Measurements from ENCODE around the gene ZDHHC11B.

The ZDHHC11B gene

GRCh38 chr5:673161-673830, 111.2 kb downstream of the ZDHHC11B start:
- DNase-seq (ENCODE audit: low spot score), result no peak

- DNase-seq (ENCODE audit: low spot score), result peak; percentile 79
Observed at GRCh38 chr5:672329-673160, 112.0 kb downstream of the ZDHHC11B start.

- DNase-seq (ENCODE audit: low spot score), result peak; percentile 90
Observed at GRCh38 chr5:671459-672328, 112.8 kb downstream of the ZDHHC11B start.

- DNase-seq (ENCODE audit: low spot score), result no peak
Observed at GRCh38 chr5:670396-671270, 113.9 kb downstream of the ZDHHC11B start.

GRCh38 chr5:669842-670395, 114.6 kb downstream of the ZDHHC11B start:
- DNase-seq (ENCODE audit: low spot score), result no peak

- DNase-seq (ENCODE audit: low spot score), result peak; percentile 98
Observed at GRCh38 chr5:669111-669841, 115.3 kb downstream of the ZDHHC11B start.

- peak; percentile 75 for DNase-seq (ENCODE audit: low spot score)
Observed at GRCh38 chr5:668283-668995, 116.1 kb downstream of the ZDHHC11B start.

GRCh38 chr5:666816-667498, 117.6 kb downstream of the ZDHHC11B start:
- no peak for DNase-seq (ENCODE audit: low spot score)

GRCh38 chr5:665956-666711, 118.4 kb downstream of the ZDHHC11B start:
- no peak for DNase-seq (ENCODE audit: low spot score)

GRCh38 chr5:665541-665955, 119.0 kb downstream of the ZDHHC11B start:
- DNase-seq (ENCODE audit: low spot score), result no peak

- DNase-seq (ENCODE audit: low spot score), result no peak
Observed at GRCh38 chr5:664994-665360, 119.6 kb downstream of the ZDHHC11B start.

- no peak for DNase-seq (ENCODE audit: low spot score)
Observed at GRCh38 chr5:664343-664993, 120.1 kb downstream of the ZDHHC11B start.

GRCh38 chr5:663436-664342, 120.8 kb downstream of the ZDHHC11B start:
- no peak for DNase-seq (ENCODE audit: low spot score)

- no peak for DNase-seq (ENCODE audit: low spot score)
Observed at GRCh38 chr5:662751-663435, 121.6 kb downstream of the ZDHHC11B start.

GRCh38 chr5:661891-662750, 122.4 kb downstream of the ZDHHC11B start:
- no peak for DNase-seq (ENCODE audit: low spot score)

Measured in Ammon's horn (tissue), 1 donor.